Neuronal stem cell (in vitro differentiated cells): ENCODE data around the gene AGBL4.

Source experiments
- DNase-seq: peaks from one replicate; pipeline ENCODE4 v3.0.0-alpha.2; 2013; ENCODE audit warnings: low spot score
- H2AFZ ChIP-seq: one replicate; pipeline ENCODE4 v1.6.1; 2013; ENCODE audit warnings: mild to moderate bottlenecking, low read length, inconsistent platforms
- H2AK5ac ChIP-seq: 2 replicates; pipeline ENCODE4 v1.6.1; 2013; ENCODE audit warnings: low read depth, mild to moderate bottlenecking, inconsistent platforms, low read length, moderate library complexity, mixed read lengths
- H2BK120ac ChIP-seq: 2 replicates; pipeline ENCODE4 v1.6.1; 2013; ENCODE audit warnings: low read depth, mild to moderate bottlenecking, inconsistent platforms, low read length, moderate library complexity, mixed read lengths
- H2BK12ac ChIP-seq: one replicate; pipeline ENCODE4 v1.6.1; 2013; ENCODE audit warnings: low read length, inconsistent platforms
- H2BK15ac ChIP-seq: 2 replicates; pipeline ENCODE4 v1.6.1; 2013; ENCODE audit warnings: mild to moderate bottlenecking, low read length, inconsistent platforms, mixed read lengths
- H2BK5ac ChIP-seq: one replicate; pipeline ENCODE4 v1.6.1; 2013; ENCODE audit warnings: inconsistent platforms, mild to moderate bottlenecking, low read length, moderate library complexity
- H3K14ac ChIP-seq: one replicate; pipeline ENCODE4 v1.6.1; 2013; ENCODE audit warnings: low read length, inconsistent platforms
- H3K18ac ChIP-seq: 2 replicates; pipeline ENCODE4 v1.6.1; 2013; ENCODE audit warnings: low read length, inconsistent platforms
- H3K23ac ChIP-seq: 2 replicates; pipeline ENCODE4 v1.6.1; 2013; ENCODE audit warnings: low read depth, mild to moderate bottlenecking, mixed read lengths, low read length, inconsistent platforms; ENCODE audit not compliant: poor library complexity
- H3K27ac ChIP-seq: replicated peaks from 3 replicates; pipeline ENCODE4 v1.5.1; 2013; ENCODE audit warnings: low read length, inconsistent platforms
- H3K27me3 ChIP-seq, 3 experiments: 2 replicates each; pipeline ENCODE4 v1.6.1; 2013; ENCODE audit warnings: low read length in 3 of 3, mild to moderate bottlenecking in 2 of 3, inconsistent platforms in 1 of 3, low read depth in 1 of 3, mixed read lengths in 1 of 3, moderate library complexity in 1 of 3; ENCODE audit not compliant: control insufficient read depth in 3 of 3, insufficient read depth in 3 of 3
- H3K36me3 ChIP-seq, 2 donors: replicated peaks in 1 of 2; 2 replicates each; pipeline ENCODE4 v1.6.1; 2013; ENCODE audit warnings: low read length in 2 of 2; ENCODE audit not compliant: control insufficient read depth in 2 of 2, insufficient read depth in 2 of 2
- H3K4ac ChIP-seq: 2 replicates; pipeline ENCODE4 v1.6.1; 2013; ENCODE audit warnings: inconsistent platforms, mild to moderate bottlenecking, low read length, moderate library complexity
- H3K4me1 ChIP-seq, 2 donors: 1 replicate in 1 of 2; 2 replicates in 1 of 2; pipeline ENCODE4 v1.6.1; 2013; ENCODE audit warnings: low read length in 2 of 2, low read depth in 1 of 2; ENCODE audit not compliant: control insufficient read depth in 2 of 2, insufficient read depth in 1 of 2
- H3K4me2 ChIP-seq: one replicate; pipeline ENCODE4 v1.6.1; 2013; ENCODE audit warnings: mild to moderate bottlenecking, low read length, inconsistent platforms; ENCODE audit not compliant: insufficient read depth, poor library complexity, severe bottlenecking
- H3K4me3 ChIP-seq, 2 donors: 2 replicates each; pipeline ENCODE4 v1.5.1; 2013; ENCODE audit warnings: low read length in 2 of 2, mild to moderate bottlenecking in 2 of 2, inconsistent platforms in 1 of 2, moderate library complexity in 1 of 2
- H3K79me1 ChIP-seq: one replicate; pipeline ENCODE4 v1.6.1; 2013; ENCODE audit warnings: low read depth, mild to moderate bottlenecking, inconsistent platforms, low read length, moderate library complexity
- H3K9ac ChIP-seq: one replicate; pipeline ENCODE4 v1.6.1; 2013; ENCODE audit warnings: mild to moderate bottlenecking, low read depth, low read length, inconsistent platforms; ENCODE audit not compliant: poor library complexity
- H3K9me3 ChIP-seq, 2 donors: replicated peaks in 1 of 2; 2 replicates each; pipeline versions ENCODE3 to v1.6.1; 2013; ENCODE audit warnings: low read length in 2 of 2, mild to moderate bottlenecking in 2 of 2, inconsistent platforms in 1 of 2, low read depth in 1 of 2, mixed read lengths in 1 of 2, moderate library complexity in 1 of 2; ENCODE audit not compliant: control insufficient read depth in 2 of 2, insufficient read depth in 1 of 2
- H4K8ac ChIP-seq: one replicate; pipeline ENCODE4 v1.6.1; 2013; ENCODE audit warnings: low read depth, mild to moderate bottlenecking, inconsistent platforms, low read length, moderate library complexity
- H4K91ac ChIP-seq: one replicate; pipeline ENCODE4 v1.6.1; 2013; ENCODE audit warnings: low read length, low read depth, mild to moderate bottlenecking, inconsistent platforms; ENCODE audit not compliant: poor library complexity
- WGBS, 2 donors: extraction: QIAGEN DNeasy Blood & Tissue Kit; methylation state at CpG; one replicate each; pipeline ENCODE4 v1.1.7; 2013; ENCODE audit warnings: missing lambda C conversion rate in 2 of 2, mixed read lengths in 1 of 2; ENCODE audit not compliant: insufficient read length in 2 of 2, insufficient replicate concordance in 1 of 2; ENCODE audit errors: extremely low coverage in 2 of 2; 5-methylcytosine and 5-hydroxymethylcytosine counted together

AGBL4 gene

DNA sequence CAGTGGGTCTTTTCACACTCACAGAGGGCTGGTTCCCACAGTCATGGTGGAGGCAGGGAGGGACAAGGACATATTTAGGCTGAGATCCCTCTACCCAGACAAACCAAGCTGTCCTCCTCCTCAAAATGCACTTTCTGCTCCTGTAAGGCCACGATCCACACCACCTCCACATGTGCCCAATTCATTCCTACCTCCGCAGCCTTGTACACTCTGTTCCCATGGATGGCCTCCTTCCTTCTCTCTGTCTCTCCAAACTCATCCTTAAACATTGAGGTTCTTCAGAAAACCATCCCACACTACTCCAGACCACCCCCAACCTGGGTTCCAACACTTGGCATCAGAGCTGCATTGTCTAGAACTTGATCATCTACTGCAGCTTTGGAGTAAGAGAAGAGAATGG, 842.7 kb downstream of the AGBL4 start:
- no peak overlapping the region for H3K18ac ChIP-seq
- no peaks in the 10 kb centered on the region for H3K36me3 ChIP-seq
- no peak overlapping the region for H3K14ac ChIP-seq
- H3K4me3 ChIP-seq = no peak overlapping the region
- no peak overlapping the region for H3K23ac ChIP-seq
- no peak overlapping the region for H4K8ac ChIP-seq
- WGBS, 2 donors = no CpG with 5 or more reads among the region's 2 CpGs
- H3K79me1 ChIP-seq = no peaks in the 10 kb centered on the region
- no peak overlapping the region for H2AFZ ChIP-seq
- no peak overlapping the region for H3K9ac ChIP-seq
- no peak overlapping the region for H2BK120ac ChIP-seq
- no peak overlapping the region for H3K4ac ChIP-seq
- no peak overlapping the region for H2BK5ac ChIP-seq
- no peak overlapping the region for H2BK12ac ChIP-seq
- H3K9me3 ChIP-seq = peaks cover 0 to 2% of the 10 kb centered on the region in 2 donors
- H3K27ac ChIP-seq = no peak overlapping the region
- H4K91ac ChIP-seq = no peak overlapping the region
- no peak overlapping the region for H2BK15ac ChIP-seq
- no peaks in the 10 kb centered on the region for H3K27me3 ChIP-seq
- H3K4me2 ChIP-seq = no peak overlapping the region
- H3K4me1 ChIP-seq = no peaks in the 10 kb centered on the region
- DNase-seq = no peak
- H2AK5ac ChIP-seq = no peak overlapping the region

DNA sequence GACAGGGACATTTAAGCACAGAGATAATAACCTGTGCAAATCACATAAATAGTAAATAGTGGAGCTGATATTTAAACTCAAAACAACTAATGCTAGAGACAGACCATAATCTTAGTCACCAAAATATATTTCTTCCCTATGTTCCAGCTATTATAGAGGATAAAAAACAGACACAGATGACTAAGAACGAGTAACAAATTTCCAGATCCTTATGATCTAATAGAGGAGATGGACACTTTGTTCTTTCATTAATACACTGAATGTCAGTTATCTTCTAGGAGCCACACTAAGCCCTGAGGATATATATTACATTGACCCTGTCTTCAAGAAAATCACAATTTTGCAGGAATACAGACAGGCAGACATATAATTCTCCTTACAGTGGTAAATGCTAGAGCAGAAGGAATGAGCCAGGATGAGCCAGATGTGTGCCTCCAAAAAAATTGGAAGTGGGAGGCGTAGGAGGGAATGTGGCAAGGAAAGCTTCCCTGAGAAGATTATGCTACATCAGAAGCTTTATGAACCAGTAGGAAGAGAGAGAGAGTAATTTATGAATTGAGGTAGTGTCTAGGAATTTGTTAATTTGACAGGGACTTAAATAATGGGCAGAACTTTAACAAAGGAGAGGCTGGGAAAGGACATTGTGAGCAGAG, 851.7 kb downstream of the AGBL4 start:
- no CpG with 5 or more reads among the region's 2 CpGs for WGBS, 2 donors
- Histone ChIP-seq H2AK5ac (no peak overlapping the region), H4K8ac (no peak overlapping the region), H3K9ac (no peak overlapping the region), H3K4me3 (no peak overlapping the region), H3K27me3 (no peaks in the 10 kb centered on the region), H2BK120ac (no peak overlapping the region), H3K27ac (no peak overlapping the region), H2BK15ac (no peak overlapping the region), H3K14ac (no peak overlapping the region), H4K91ac (no peak overlapping the region), H3K4me2 (no peak overlapping the region), H2BK12ac (no peak overlapping the region), H3K9me3 (peaks cover 0 to 2% of the 10 kb centered on the region in 2 donors), H3K18ac (no peak overlapping the region), H2BK5ac (no peak overlapping the region), H3K23ac (no peak overlapping the region), H3K79me1 (no peaks in the 10 kb centered on the region), H3K4me1 (no peaks in the 10 kb centered on the region), H3K36me3 (no peaks in the 10 kb centered on the region), H3K4ac (no peak overlapping the region), H2AFZ (no peak overlapping the region)
- DNase-seq = no peak

DNA sequence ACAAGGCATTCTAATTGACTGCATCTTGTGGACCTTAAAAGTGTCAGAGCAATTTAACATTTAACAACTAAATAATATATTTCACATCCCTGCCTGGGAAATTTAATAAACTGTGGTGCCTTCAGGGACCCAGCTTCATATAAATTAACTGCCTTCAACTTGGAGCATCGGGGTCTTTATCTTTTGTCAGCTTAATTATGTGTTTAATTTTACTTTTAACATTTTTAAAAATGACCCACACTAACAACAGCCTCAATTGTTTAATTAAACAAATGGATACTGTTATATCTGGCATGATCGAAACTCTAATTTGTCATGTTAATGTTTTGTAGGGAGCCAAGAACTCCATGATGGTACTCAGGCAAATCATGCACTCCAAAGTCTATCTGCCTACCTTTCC, 857.7 kb downstream of the AGBL4 start:
- Histone ChIP-seq H3K4me1 (no peaks in the 10 kb centered on the region), H2BK15ac (no peak overlapping the region), H3K4me2 (no peak overlapping the region), H3K18ac (no peak overlapping the region), H3K4ac (no peak overlapping the region), H3K27me3 (no peaks in the 10 kb centered on the region), H3K27ac (no peak overlapping the region), H3K14ac (no peak overlapping the region), H3K4me3 (no peak overlapping the region), H4K91ac (no peak overlapping the region), H2BK12ac (no peak overlapping the region), H2BK120ac (no peak overlapping the region), H3K9me3 (peaks cover 0 to 2% of the 10 kb centered on the region in 2 donors), H2BK5ac (no peak overlapping the region), H4K8ac (no peak overlapping the region), H3K79me1 (no peaks in the 10 kb centered on the region), H3K23ac (no peak overlapping the region), H2AK5ac (no peak overlapping the region), H3K36me3 (no peaks in the 10 kb centered on the region), H2AFZ (no peak overlapping the region), H3K9ac (no peak overlapping the region)
- DNase-seq = no peak
- no CpG with 5 or more reads among the region's 2 CpGs for WGBS, 2 donors

DNA sequence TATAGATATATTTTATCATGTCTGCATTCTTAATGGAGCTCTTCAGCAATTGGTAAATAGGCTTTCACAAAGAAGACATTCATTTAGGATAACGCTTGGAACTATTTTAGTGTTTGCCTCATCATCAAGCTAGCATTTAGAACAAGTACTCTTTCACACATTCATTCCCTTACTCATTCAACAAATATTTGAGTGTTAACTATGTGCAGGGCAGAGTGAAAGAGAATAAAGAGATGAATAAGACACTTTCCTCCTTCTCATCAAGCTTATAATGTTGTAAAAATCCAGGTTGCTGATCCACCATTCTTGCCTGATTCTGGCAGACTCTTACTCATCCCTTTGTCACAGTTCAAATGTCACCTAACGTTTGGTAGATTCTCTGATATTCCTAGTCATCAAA, 860.7 kb downstream of the AGBL4 start:
- Histone ChIP-seq H4K91ac (no peak overlapping the region), H3K4me1 (no peaks in the 10 kb centered on the region), H2AK5ac (no peak overlapping the region), H3K9ac (no peak overlapping the region), H2AFZ (no peak overlapping the region), H3K27me3 (no peaks in the 10 kb centered on the region), H3K9me3 (no peaks in the 10 kb centered on the region), H2BK5ac (no peak overlapping the region), H3K23ac (no peak overlapping the region), H2BK15ac (no peak overlapping the region), H2BK12ac (no peak overlapping the region), H3K14ac (no peak overlapping the region), H4K8ac (no peak overlapping the region), H3K4me3 (no peak overlapping the region), H3K4me2 (no peak overlapping the region), H3K18ac (no peak overlapping the region), H2BK120ac (no peak overlapping the region), H3K27ac (no peak overlapping the region), H3K4ac (no peak overlapping the region), H3K36me3 (no peaks in the 10 kb centered on the region), H3K79me1 (no peaks in the 10 kb centered on the region)
- WGBS, 2 donors = no CpG with 5 or more reads among the region's 2 CpGs
- DNase-seq = no peak
